ENCODE results near the gene UBL7.

Gene UBL7, protein sequence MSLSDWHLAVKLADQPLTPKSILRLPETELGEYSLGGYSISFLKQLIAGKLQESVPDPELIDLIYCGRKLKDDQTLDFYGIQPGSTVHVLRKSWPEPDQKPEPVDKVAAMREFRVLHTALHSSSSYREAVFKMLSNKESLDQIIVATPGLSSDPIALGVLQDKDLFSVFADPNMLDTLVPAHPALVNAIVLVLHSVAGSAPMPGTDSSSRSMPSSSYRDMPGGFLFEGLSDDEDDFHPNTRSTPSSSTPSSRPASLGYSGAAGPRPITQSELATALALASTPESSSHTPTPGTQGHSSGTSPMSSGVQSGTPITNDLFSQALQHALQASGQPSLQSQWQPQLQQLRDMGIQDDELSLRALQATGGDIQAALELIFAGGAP

GRCh38 chr15:74460871-74461846, at the start of gene UBL7:
TSS of gene UBL7 (minus strand) at chr15:74461160. CDS start at chr15:74458867, 2,293 bp downstream.
- WGBS (ENCODE audit: insufficient coverage, insufficient read length) = no CpG with 5 or more reads among the region's 54 CpGs
- DNase-seq (ENCODE audit: low read depth, low spot score) = peak; percentile 84
- no peaks in the 10 kb centered on the region for H3K27me3 ChIP-seq (ENCODE audit: control insufficient read depth, insufficient read depth, low read length)
- H3K27ac ChIP-seq (ENCODE audit: low read length) = no peak within 1 kb of the TSS
- no peaks in the 10 kb centered on the region for H3K4me1 ChIP-seq (ENCODE audit: control insufficient read depth, insufficient read depth, low read length)
- H3K9me3 ChIP-seq (ENCODE audit: control insufficient read depth, insufficient read depth, low read length) = no peaks in the 10 kb centered on the region
- no peaks in the 10 kb centered on the region for H3K36me3 ChIP-seq (ENCODE audit: control insufficient read depth, insufficient read depth, low read length)
- H3K4me3 ChIP-seq (ENCODE audit: low read length) = peak within 1 kb of the TSS; percentile 57; the same call in 1 of the 2 replicates

DNA sequence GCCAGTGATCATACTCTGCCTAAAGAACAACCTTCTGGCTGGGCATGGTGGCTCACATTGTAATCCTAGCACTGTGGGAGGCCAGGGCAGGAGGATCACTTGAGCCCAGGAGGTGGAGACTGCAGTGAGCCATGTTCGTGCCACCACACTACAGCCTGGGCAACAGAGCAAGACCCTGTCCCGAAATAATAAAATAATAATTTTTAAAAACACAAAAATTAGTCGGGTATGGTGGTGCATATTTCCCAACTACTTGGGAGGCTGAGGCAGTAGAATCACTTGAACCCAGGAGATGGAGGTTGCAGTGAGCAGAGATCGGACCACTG, 45.5 kb upstream of the UBL7 start:
- no peaks in the 10 kb centered on the region for H3K27me3 ChIP-seq (ENCODE audit: control insufficient read depth, insufficient read depth, low read length)
- no peaks in the 10 kb centered on the region for H3K9me3 ChIP-seq (ENCODE audit: control insufficient read depth, insufficient read depth, low read length)
- no peak overlapping the region for H3K27ac ChIP-seq (ENCODE audit: low read length)
- DNase-seq (ENCODE audit: low read depth, low spot score) = no peak
- no peaks in the 10 kb centered on the region; the same call in 1 of the 2 replicates for H3K4me1 ChIP-seq (ENCODE audit: control insufficient read depth, insufficient read depth, low read length)
- no CpG with 5 or more reads among the region's 4 CpGs for WGBS (ENCODE audit: insufficient coverage, insufficient read length)
- H3K36me3 ChIP-seq (ENCODE audit: control insufficient read depth, insufficient read depth, low read length) = no peaks in the 10 kb centered on the region
- H3K4me3 ChIP-seq (ENCODE audit: low read length) = no peak overlapping the region

- no peaks in the 10 kb centered on the region for H3K9me3 ChIP-seq (ENCODE audit: control insufficient read depth, insufficient read depth, low read length)
- no peaks in the 10 kb centered on the region for H3K36me3 ChIP-seq (ENCODE audit: control insufficient read depth, insufficient read depth, low read length)
- H3K4me1 ChIP-seq (ENCODE audit: control insufficient read depth, insufficient read depth, low read length) = no peaks in the 10 kb centered on the region; the same call in 1 of the 2 replicates
- WGBS (ENCODE audit: insufficient coverage, insufficient read length) = 100% methylated on average over 2 of the region's 6 CpGs
- no peaks in the 10 kb centered on the region for H3K27me3 ChIP-seq (ENCODE audit: control insufficient read depth, insufficient read depth, low read length)
- H3K4me3 ChIP-seq (ENCODE audit: low read length) = no peak overlapping the region
- H3K27ac ChIP-seq (ENCODE audit: low read length) = no peak overlapping the region
- no peak for DNase-seq (ENCODE audit: low read depth, low spot score)
These were observed 45.0 kb upstream of the UBL7 start for GRCh38 chr15:74505837-74506514.

DNA sequence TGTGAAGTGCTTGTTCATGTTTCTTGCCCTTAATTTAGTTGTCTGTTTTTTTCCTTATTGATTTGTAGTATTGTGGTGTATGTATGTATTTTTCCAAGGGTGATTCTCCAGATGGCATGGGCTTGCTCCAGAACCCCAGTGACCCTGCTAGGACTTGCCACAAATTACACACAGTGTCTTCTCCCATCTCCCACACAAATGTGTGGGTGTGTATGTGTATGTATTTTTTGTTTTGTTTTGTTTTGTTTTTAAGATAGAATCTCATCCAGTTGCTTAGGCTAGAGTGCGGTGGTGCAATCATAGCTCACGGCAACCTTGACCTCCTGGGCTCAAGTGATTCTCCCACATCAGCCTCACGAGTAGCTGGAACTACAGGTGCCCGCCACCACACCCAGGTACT, 43.9 kb upstream of the UBL7 start:
- H3K36me3 ChIP-seq (ENCODE audit: control insufficient read depth, insufficient read depth, low read length) = no peaks in the 10 kb centered on the region
- no CpG with 5 or more reads among the region's 4 CpGs for WGBS (ENCODE audit: insufficient coverage, insufficient read length)
- no peaks in the 10 kb centered on the region; the same call in 1 of the 2 replicates for H3K4me1 ChIP-seq (ENCODE audit: control insufficient read depth, insufficient read depth, low read length)
- H3K9me3 ChIP-seq (ENCODE audit: control insufficient read depth, insufficient read depth, low read length) = no peaks in the 10 kb centered on the region
- no peak overlapping the region for H3K4me3 ChIP-seq (ENCODE audit: low read length)
- DNase-seq (ENCODE audit: low read depth, low spot score) = no peak
- no peak overlapping the region for H3K27ac ChIP-seq (ENCODE audit: low read length)
- no peaks in the 10 kb centered on the region for H3K27me3 ChIP-seq (ENCODE audit: control insufficient read depth, insufficient read depth, low read length)

DNA sequence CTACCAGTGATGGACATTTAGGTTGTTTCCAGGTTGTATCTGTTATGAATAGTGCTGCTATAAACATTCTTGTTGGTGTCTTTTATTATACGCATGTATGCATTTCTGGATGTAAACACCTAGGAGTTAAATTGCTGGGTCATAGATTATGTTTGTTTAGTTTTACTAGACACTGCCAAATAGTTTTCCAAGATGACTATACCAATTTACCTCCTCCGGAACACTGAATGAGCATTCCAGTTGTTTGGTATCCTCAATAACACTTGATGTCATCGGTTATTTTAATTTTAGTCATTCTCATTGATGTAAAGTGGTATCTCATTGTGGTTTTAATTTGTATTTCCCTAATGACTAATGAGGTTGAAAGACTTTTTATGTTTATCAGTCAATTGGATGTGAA, 43.5 kb upstream of the UBL7 start:
- no peaks in the 10 kb centered on the region for H3K27me3 ChIP-seq (ENCODE audit: control insufficient read depth, insufficient read depth, low read length)
- WGBS (ENCODE audit: insufficient coverage, insufficient read length) = no CpG with 5 or more reads among the region's 3 CpGs
- H3K36me3 ChIP-seq (ENCODE audit: control insufficient read depth, insufficient read depth, low read length) = no peaks in the 10 kb centered on the region
- no peak overlapping the region for H3K27ac ChIP-seq (ENCODE audit: low read length)
- H3K9me3 ChIP-seq (ENCODE audit: control insufficient read depth, insufficient read depth, low read length) = no peaks in the 10 kb centered on the region
- no peak for DNase-seq (ENCODE audit: low read depth, low spot score)
- no peak overlapping the region for H3K4me3 ChIP-seq (ENCODE audit: low read length)
- no peaks in the 10 kb centered on the region; the same call in 1 of the 2 replicates for H3K4me1 ChIP-seq (ENCODE audit: control insufficient read depth, insufficient read depth, low read length)

DNA sequence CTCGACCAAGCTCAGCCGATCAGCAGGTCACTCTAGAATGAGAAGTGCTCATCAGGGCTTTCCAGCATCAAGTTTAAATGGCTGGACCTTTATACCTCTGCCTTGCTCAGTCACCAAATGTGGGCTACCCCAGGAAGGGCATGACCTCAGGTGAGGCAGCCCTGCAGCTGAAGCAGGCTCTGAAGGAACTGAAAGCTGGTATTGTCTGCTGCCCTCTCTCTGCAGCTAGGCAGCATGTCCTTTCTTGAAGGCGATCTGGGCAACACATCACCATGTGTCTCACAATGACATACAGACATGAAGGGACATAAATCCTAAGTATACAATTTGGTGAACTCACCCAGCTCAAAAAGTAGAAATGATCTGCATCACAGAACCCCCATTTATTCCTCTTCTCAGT, 41.3 kb upstream of the UBL7 start:
- H3K36me3 ChIP-seq (ENCODE audit: control insufficient read depth, insufficient read depth, low read length) = no peaks in the 10 kb centered on the region
- no peak overlapping the region for H3K4me3 ChIP-seq (ENCODE audit: low read length)
- H3K27me3 ChIP-seq (ENCODE audit: control insufficient read depth, insufficient read depth, low read length) = no peaks in the 10 kb centered on the region
- H3K27ac ChIP-seq (ENCODE audit: low read length) = no peak overlapping the region
- no peak for DNase-seq (ENCODE audit: low read depth, low spot score)
- WGBS (ENCODE audit: insufficient coverage, insufficient read length) = no CpG with 5 or more reads among the region's 3 CpGs
- H3K9me3 ChIP-seq (ENCODE audit: control insufficient read depth, insufficient read depth, low read length) = no peaks in the 10 kb centered on the region
- no peaks in the 10 kb centered on the region; the same call in 1 of the 2 replicates for H3K4me1 ChIP-seq (ENCODE audit: control insufficient read depth, insufficient read depth, low read length)

DNA sequence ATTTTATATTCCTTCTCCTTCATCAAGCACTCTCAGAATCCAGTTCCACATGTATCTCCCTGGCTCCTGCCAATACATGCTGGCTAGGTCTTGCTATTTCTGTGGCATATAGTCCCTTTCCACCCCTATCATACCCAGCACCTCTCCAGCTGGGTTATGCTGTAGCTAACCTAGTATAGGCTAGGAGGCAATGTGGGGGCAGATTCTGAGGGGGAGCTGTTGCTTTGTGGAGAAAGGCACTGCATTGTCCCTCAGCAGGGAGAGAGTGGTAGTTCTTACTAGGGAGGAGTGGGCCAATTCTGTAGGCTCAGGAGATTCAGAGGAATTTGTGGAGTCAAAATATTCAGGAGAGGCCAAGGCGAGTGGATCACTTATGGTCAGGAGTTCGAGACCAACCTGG, 39.4 kb upstream of the UBL7 start:
- H3K27me3 ChIP-seq (ENCODE audit: control insufficient read depth, insufficient read depth, low read length) = no peaks in the 10 kb centered on the region
- no peaks in the 10 kb centered on the region for H3K4me1 ChIP-seq (ENCODE audit: control insufficient read depth, insufficient read depth, low read length)
- no peak for DNase-seq (ENCODE audit: low read depth, low spot score)
- WGBS (ENCODE audit: insufficient coverage, insufficient read length) = no CpG with 5 or more reads among the region's 2 CpGs
- H3K9me3 ChIP-seq (ENCODE audit: control insufficient read depth, insufficient read depth, low read length) = no peaks in the 10 kb centered on the region
- no peaks in the 10 kb centered on the region for H3K36me3 ChIP-seq (ENCODE audit: control insufficient read depth, insufficient read depth, low read length)
- H3K4me3 ChIP-seq (ENCODE audit: low read length) = no peak overlapping the region
- H3K27ac ChIP-seq (ENCODE audit: low read length) = no peak overlapping the region

DNA sequence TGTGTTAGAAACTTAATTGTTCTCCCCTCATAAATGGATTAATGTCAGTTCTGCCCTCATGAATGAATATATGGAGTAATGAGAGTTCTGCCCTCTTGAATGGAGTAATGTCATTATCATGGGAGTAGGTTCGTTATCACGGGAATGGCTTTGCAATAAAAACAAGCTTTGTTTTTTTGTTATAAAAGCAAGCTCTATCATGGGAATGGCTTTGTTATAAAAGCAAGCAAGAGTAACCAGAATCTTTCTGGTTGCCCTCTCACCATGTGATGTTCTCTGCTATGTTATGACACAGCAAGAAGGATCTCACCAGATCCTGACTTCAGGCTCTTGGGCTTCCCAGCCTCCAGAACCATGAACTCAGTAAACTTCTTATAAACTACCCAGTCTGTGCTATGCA, 38.4 kb upstream of the UBL7 start:
- Histone ChIP-seq H3K27me3 (ENCODE audit: control insufficient read depth, insufficient read depth, low read length) (no peaks in the 10 kb centered on the region), H3K9me3 (ENCODE audit: control insufficient read depth, insufficient read depth, low read length) (no peaks in the 10 kb centered on the region), H3K4me1 (ENCODE audit: control insufficient read depth, insufficient read depth, low read length) (no peaks in the 10 kb centered on the region), H3K36me3 (ENCODE audit: control insufficient read depth, insufficient read depth, low read length) (no peaks in the 10 kb centered on the region), H3K4me3 (ENCODE audit: low read length) (no peak overlapping the region), H3K27ac (ENCODE audit: low read length) (no peak overlapping the region)
- whole genome bisulfite sequencing (ENCODE audit: insufficient coverage, insufficient read length) = no CpG with 5 or more reads among the region's 2 CpGs
- no peak for DNase-seq (ENCODE audit: low read depth, low spot score)

DNA sequence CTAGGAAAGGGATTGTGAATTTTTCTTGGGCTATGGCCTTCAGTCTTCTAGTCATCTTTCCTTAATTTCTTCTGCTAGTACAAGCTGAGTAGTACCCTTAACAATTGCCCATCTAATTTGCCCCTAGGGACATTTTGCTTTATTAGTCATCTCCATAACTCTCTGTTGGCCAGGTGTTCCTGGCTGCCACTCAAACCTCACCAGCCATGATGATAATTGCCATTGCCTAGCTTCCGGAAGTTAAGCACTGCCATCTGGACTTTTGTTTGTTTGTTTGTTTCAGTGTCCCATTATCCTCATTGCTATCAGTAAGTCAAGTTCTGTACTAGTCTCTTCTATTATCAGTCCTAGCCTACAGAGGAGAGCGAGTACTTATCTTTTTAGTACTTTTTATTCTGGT, 36.6 kb upstream of the UBL7 start:
- no peak for DNase-seq (ENCODE audit: low read depth, low spot score)

GRCh38 chr15:74496648-74497047, 35.7 kb upstream of the UBL7 start:
- no peak for DNase-seq (ENCODE audit: low read depth, low spot score)
- no peaks in the 10 kb centered on the region for H3K9me3 ChIP-seq (ENCODE audit: control insufficient read depth, insufficient read depth, low read length)
- no peaks in the 10 kb centered on the region for H3K4me1 ChIP-seq (ENCODE audit: control insufficient read depth, insufficient read depth, low read length)
- H3K36me3 ChIP-seq (ENCODE audit: control insufficient read depth, insufficient read depth, low read length) = no peaks in the 10 kb centered on the region
- no CpG with 5 or more reads among the region's 3 CpGs for WGBS (ENCODE audit: insufficient coverage, insufficient read length)
- H3K4me3 ChIP-seq (ENCODE audit: low read length) = no peak overlapping the region
- no peaks in the 10 kb centered on the region for H3K27me3 ChIP-seq (ENCODE audit: control insufficient read depth, insufficient read depth, low read length)
- no peak overlapping the region for H3K27ac ChIP-seq (ENCODE audit: low read length)

More for the DNA sequence above, 36.6 kb upstream of the UBL7 start:
- Histone ChIP-seq H3K36me3 (ENCODE audit: control insufficient read depth, insufficient read depth, low read length) (no peaks in the 10 kb centered on the region), H3K27ac (ENCODE audit: low read length) (no peak overlapping the region), H3K4me1 (ENCODE audit: control insufficient read depth, insufficient read depth, low read length) (no peaks in the 10 kb centered on the region), H3K4me3 (ENCODE audit: low read length) (no peak overlapping the region), H3K9me3 (ENCODE audit: control insufficient read depth, insufficient read depth, low read length) (no peaks in the 10 kb centered on the region), H3K27me3 (ENCODE audit: control insufficient read depth, insufficient read depth, low read length) (no peaks in the 10 kb centered on the region)
- no CpG with 5 or more reads among the region's 2 CpGs for WGBS (ENCODE audit: insufficient coverage, insufficient read length)
